Hematopoietic multipotent progenitor cell treated with erythropoietin and hydrocortisone succinate and interleukin-3 and kit ligand, for 8 days (in vitro differentiated cells): ENCODE measurements around the gene KIRREL1.

Experiments used
- DNase-seq: peaks from one replicate; pipeline ENCODE4 v3.0.0-alpha.2; 2015

The KIRREL1 gene

GRCh38 chr1:158037008-158037865 is 43.8 kb downstream of the KIRREL1 start:
- DNase-seq, result no peak

GRCh38 chr1:158037866-158038359 is 44.5 kb downstream of the KIRREL1 start:
- DNase-seq, result no peak

- no peak for DNase-seq
Measured at GRCh38 chr1:158038793-158039192, 45.3 kb downstream of the KIRREL1 start.

GRCh38 chr1:158039380-158039779 is 45.9 kb downstream of the KIRREL1 start:
- no peak for DNase-seq

GRCh38 chr1:158040323-158040722 is 46.9 kb downstream of the KIRREL1 start:
- DNase-seq, result no peak

- peak; percentile 2 for DNase-seq
Measured at GRCh38 chr1:158043232-158043631, 49.8 kb downstream of the KIRREL1 start.

- no peak for DNase-seq
Measured at GRCh38 chr1:158045639-158046038, 52.2 kb downstream of the KIRREL1 start.

GRCh38 chr1:158046715-158047510 is 53.5 kb downstream of the KIRREL1 start:
- no peak for DNase-seq

GRCh38 chr1:158048371-158049067 is 55.1 kb downstream of the KIRREL1 start:
- DNase-seq, result no peak

GRCh38 chr1:158049853-158050252 is 56.4 kb downstream of the KIRREL1 start:
- no peak for DNase-seq

- DNase-seq, result no peak
Measured at GRCh38 chr1:158053276-158053675, 59.8 kb downstream of the KIRREL1 start.

GRCh38 chr1:158054721-158055120 is 61.3 kb downstream of the KIRREL1 start:
- no peak for DNase-seq

GRCh38 chr1:158055854-158056253 is 62.4 kb downstream of the KIRREL1 start:
- no peak for DNase-seq

- no peak for DNase-seq
Measured at GRCh38 chr1:158056498-158056897, 63.1 kb downstream of the KIRREL1 start.

GRCh38 chr1:158058237-158058985 is 65.0 kb downstream of the KIRREL1 start:
- DNase-seq, result no peak

GRCh38 chr1:158059984-158060383 is 66.5 kb downstream of the KIRREL1 start:
- no peak for DNase-seq

- DNase-seq, result no peak
Measured at GRCh38 chr1:158062174-158062573, 68.7 kb downstream of the KIRREL1 start.

GRCh38 chr1:158067662-158068061 is 74.2 kb downstream of the KIRREL1 start:
- no peak for DNase-seq

GRCh38 chr1:158068918-158069317 is 75.5 kb downstream of the KIRREL1 start:
- no peak for DNase-seq

- no peak for DNase-seq
Measured at GRCh38 chr1:158071138-158071537, 77.7 kb downstream of the KIRREL1 start.

- DNase-seq, result no peak
Measured at GRCh38 chr1:158075078-158075477, 81.6 kb downstream of the KIRREL1 start.

GRCh38 chr1:158076441-158076840 is 83.0 kb downstream of the KIRREL1 start:
- no peak for DNase-seq
